ENCODE data around the gene ABHD16A. TPM values are rescaled to one million over a fixed set of nuclear protein-coding genes. Genes with fewer than 3 reads are reported as not detected.

ABHD16A gene
- total RNA-seq, 1 donor from 2014 or later, result 38.8 TPM

GRCh38 chr6:31642798-31643570 lies 60.1 kb downstream of the ABHD16A start:
- DNase-seq (ENCODE audit: low spot score), result no peak

- no peak for DNase-seq (ENCODE audit: low spot score)
These were observed 61.8 kb downstream of the ABHD16A start for GRCh38 chr6:31641370-31641769.

GRCh38 chr6:31640612-31641011 lies 62.5 kb downstream of the ABHD16A start:
- no peak for DNase-seq (ENCODE audit: low spot score)

- DNase-seq (ENCODE audit: low spot score), result no peak
These were observed 63.7 kb downstream of the ABHD16A start for GRCh38 chr6:31639449-31639861.

GRCh38 chr6:31639043-31639442 lies 64.1 kb downstream of the ABHD16A start:
- no peak for DNase-seq (ENCODE audit: low spot score)

Small RNAs within 50 kb of the gene (microRNA-seq; reads per million reads assigned to microRNA genes)
- gene MIR4646 (ENCODE audit: borderline number of aligned reads), result not detected

Other genes with a start within 250 kb of the ABHD16A start
- gene MICB, start 205.2 kb downstream of the ABHD16A start, total RNA-seq, result 4.5 TPM
- gene MCCD1, start 174.4 kb downstream of the ABHD16A start, total RNA-seq, result not detected
- gene DDX39B, start 161.3 kb downstream of the ABHD16A start, total RNA-seq, result 268 TPM
- 1.1 TPM for gene ATP6V1G2, start 156.7 kb downstream of the ABHD16A start, total RNA-seq
- gene NFKBIL1, start 155.7 kb downstream of the ABHD16A start, total RNA-seq, result 11.4 TPM
- not detected for gene LTA, start 131.0 kb downstream of the ABHD16A start, total RNA-seq
- gene TNF, start 127.8 kb downstream of the ABHD16A start, total RNA-seq, result 1.2 TPM
- 1.4 TPM for gene LTB, start 120.9 kb downstream of the ABHD16A start, total RNA-seq
- 23.8 TPM for gene LST1, start 117.0 kb downstream of the ABHD16A start, total RNA-seq
- gene NCR3, start 110.3 kb downstream of the ABHD16A start, total RNA-seq, result not detected
- 60.1 TPM for gene AIF1, start 88.1 kb downstream of the ABHD16A start, total RNA-seq
- 162 TPM for gene PRRC2A, start 82.6 kb downstream of the ABHD16A start, total RNA-seq
- 229 TPM for gene BAG6, start 50.7 kb downstream of the ABHD16A start, total RNA-seq
- 3.3 TPM for gene APOM, start 47.4 kb downstream of the ABHD16A start, total RNA-seq
- 21.6 TPM for gene C6orf47, start 42.5 kb downstream of the ABHD16A start, total RNA-seq
- gene GPANK1, start 38.3 kb downstream of the ABHD16A start, total RNA-seq, result 10.5 TPM
- 125 TPM for gene CSNK2B, start 37.2 kb downstream of the ABHD16A start, total RNA-seq
- 15.5 TPM for gene LY6G5B, start 33.3 kb downstream of the ABHD16A start, total RNA-seq
- gene LY6G5C, start 22.3 kb downstream of the ABHD16A start, total RNA-seq, result 1.9 TPM
- gene LY6G6F, start 3.5 kb upstream of the ABHD16A start, total RNA-seq, result not detected
- not detected for gene LY6G6D, start 12.0 kb upstream of the ABHD16A start, total RNA-seq
- not detected for gene LY6G6C, start 18.4 kb upstream of the ABHD16A start, total RNA-seq
- gene MPIG6B, start 20.0 kb upstream of the ABHD16A start, total RNA-seq, result not detected
- gene DDAH2, start 26.0 kb upstream of the ABHD16A start, total RNA-seq, result 123 TPM
- 408 TPM for gene CLIC1, start 33.2 kb upstream of the ABHD16A start, total RNA-seq
- gene MSH5, start 36.7 kb upstream of the ABHD16A start, total RNA-seq, result 14.8 TPM
- 2.0 TPM for gene SAPCD1, start 59.3 kb upstream of the ABHD16A start, total RNA-seq
- gene VWA7, start 74.0 kb upstream of the ABHD16A start, total RNA-seq, result 0.77 TPM
- 62.6 TPM for gene VARS1, start 92.4 kb upstream of the ABHD16A start, total RNA-seq
- gene LSM2, start 103.6 kb upstream of the ABHD16A start, total RNA-seq, result 25.7 TPM
- gene HSPA1L, start 112.0 kb upstream of the ABHD16A start, total RNA-seq, result 0.84 TPM
- 139 TPM for gene HSPA1A, start 112.2 kb upstream of the ABHD16A start, total RNA-seq
- 111 TPM for gene HSPA1B, start 124.4 kb upstream of the ABHD16A start, total RNA-seq
- gene NEU1, start 159.5 kb upstream of the ABHD16A start, total RNA-seq, result 40.7 TPM
- gene SLC44A4, start 175.7 kb upstream of the ABHD16A start, total RNA-seq, result 0.51 TPM
- gene EHMT2, start 194.4 kb upstream of the ABHD16A start, total RNA-seq, result 28.4 TPM
- gene ZBTB12, start 198.8 kb upstream of the ABHD16A start, total RNA-seq, result 2.9 TPM
- 60.8 TPM for gene C2, start 224.4 kb upstream of the ABHD16A start, total RNA-seq
- gene CFB, start 242.8 kb upstream of the ABHD16A start, total RNA-seq, result 38.0 TPM

Data from mesenteric fat pad (tissue), 1 donor.